LNCaP clone FGC (cell line): ENCODE data around the gene TMEM116.

Experiments used
- DNase-seq: peaks from one replicate; pipeline ENCODE4 v3.0.0-alpha.2; 2011; ENCODE audit warnings: low read depth
- H3K4me3 ChIP-seq: 2 replicates; pipeline ENCODE4 v1.5.1; 2011; ENCODE audit warnings: mild to moderate bottlenecking, low read depth, low read length, control low read depth
- CTCF ChIP-seq: IDR thresholded peaks from 2 replicates; pipeline ENCODE4 v1.5.1; 2012; ENCODE audit warnings: mild to moderate bottlenecking; ENCODE audit not compliant: control insufficient read depth, insufficient read depth; ENCODE audit errors: extremely low read depth

Gene TMEM116

GRCh38 chr12:111925171-111925570 is 87.8 kb downstream of the TMEM116 start:
- no peak for DNase-seq
- no peak overlapping the region for H3K4me3 ChIP-seq
- no peak for TF ChIP-seq CTCF

- no peak overlapping the region for H3K4me3 ChIP-seq
- no peak for DNase-seq
- no peak for TF ChIP-seq CTCF
Measured at GRCh38 chr12:111907740-111908139, 105.2 kb downstream of the TMEM116 start.

- H3K4me3 ChIP-seq: no peak overlapping the region
- TF ChIP-seq CTCF: no peak
- DNase-seq: no peak
Measured at GRCh38 chr12:111905502-111905901, 107.5 kb downstream of the TMEM116 start.

GRCh38 chr12:111904446-111904975 is 108.5 kb downstream of the TMEM116 start:
- DNase-seq: no peak
- no peak for TF ChIP-seq CTCF
- H3K4me3 ChIP-seq: no peak overlapping the region

GRCh38 chr12:111901182-111901581 is 111.8 kb downstream of the TMEM116 start:
- no peak for DNase-seq
- no peak for TF ChIP-seq CTCF
- H3K4me3 ChIP-seq: no peak overlapping the region

GRCh38 chr12:111894556-111894955 is 118.4 kb downstream of the TMEM116 start:
- DNase-seq: no peak
- TF ChIP-seq CTCF: no peak

GRCh38 chr12:111893287-111893686 is 119.7 kb downstream of the TMEM116 start:
- H3K4me3 ChIP-seq: no peak overlapping the region
- DNase-seq: no peak
- TF ChIP-seq CTCF: no peak

More at GRCh38 chr12:111894556-111894955, 118.4 kb downstream of the TMEM116 start:
- H3K4me3 ChIP-seq: no peak overlapping the region
